ENCODE results near the gene RBM17. TPM values are rescaled to one million over a fixed set of nuclear protein-coding genes. Genes with fewer than 3 reads are reported as not detected.
A peak's percentile ranks its signal among the peaks of the same experiment; 100 is the strongest.

RBM17 gene
- total RNA-seq, 1 experiment from 2014 or later = 65.4 TPM

GRCh38 chr10:6072215-6072934, 16.5 kb upstream of the RBM17 start:
- H3K27ac ChIP-seq (ENCODE audit: low read length) = no peak overlapping the region
- 0 out of 2 replicates have a peak, but pooled peaks cover 2% of the 10 kb centered on the region for H3K27me3 ChIP-seq (ENCODE audit: control insufficient read depth, insufficient read depth, low read length)
- ATAC-seq (no peak), DNase-seq (ENCODE audit: low read depth, low spot score) (no peak)
- intact Hi-C loops (cut with micrococcal nuclease; ENCODE audit: unreplicated experiment) = no loop called here
- no peaks in the 10 kb centered on the region for H3K4me1 ChIP-seq (ENCODE audit: control insufficient read depth, insufficient read depth, low read length)
- POLR2A ChIA-PET = no interaction called here
- H3K4me3 ChIP-seq (ENCODE audit: low read depth in 2 of 2, low read length in 2 of 2) = no peak overlapping the region
- in situ Hi-C loops (cut with HindIII; ENCODE audit: low pct_unique_long_range_greater_than_20kb, low sequenced_read_pairs) = no loop called here
- CTCF ChIA-PET = no interaction called here
- BruUV-seq (replicated peaks) = no TSS peak
- TF ChIP-seq TCF7L2 (IDR thresholded peaks at IDR 0.05; ENCODE audit: low read depth, low read length) (no peak), CTCF (IDR thresholded peaks at IDR 0.05) (no peak)
- no peaks in the 10 kb centered on the region for H3K9me3 ChIP-seq (ENCODE audit: control insufficient read depth, insufficient read depth, low read depth, low read length)
- no peaks in the 10 kb centered on the region for H3K36me3 ChIP-seq (ENCODE audit: control insufficient read depth, insufficient read depth, low read length)

DNA sequence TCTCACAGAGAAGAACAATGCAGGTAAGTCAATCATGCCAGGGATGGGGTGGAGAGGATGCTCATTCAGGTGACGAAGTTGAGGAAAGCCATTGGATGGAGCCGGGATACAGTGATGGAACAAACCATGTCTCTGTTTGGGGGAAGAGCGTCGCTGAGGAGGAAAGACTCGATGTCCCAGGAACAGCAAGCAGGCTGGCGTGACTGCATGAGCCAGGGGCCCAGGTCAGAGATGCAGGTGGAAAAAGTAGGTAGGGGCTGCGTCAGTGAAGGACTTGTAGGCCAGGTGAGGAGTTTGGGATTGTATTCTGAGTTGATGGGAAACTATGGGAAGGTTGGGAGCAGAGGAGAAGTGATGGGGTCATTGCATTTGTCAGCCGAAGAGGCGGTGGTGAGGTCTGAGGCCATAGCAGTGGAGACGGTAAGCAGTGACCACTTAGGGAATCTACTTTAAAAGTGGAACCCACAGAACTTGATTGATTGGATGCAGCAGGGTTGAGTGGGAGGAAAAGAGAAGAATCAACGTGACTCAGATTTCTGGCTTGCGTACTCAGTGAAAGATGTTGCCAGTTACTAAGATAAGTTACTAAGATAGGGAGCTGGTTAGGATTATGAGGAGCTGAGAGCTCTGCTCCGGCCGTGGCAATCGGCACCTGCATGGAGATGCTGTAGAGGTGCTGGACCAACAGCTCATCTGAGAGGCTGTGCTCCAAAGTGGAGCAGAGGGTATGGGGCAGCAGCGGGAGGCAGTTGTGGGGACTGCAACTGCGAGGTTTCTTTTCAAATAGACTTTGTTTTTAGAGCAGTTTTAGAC, 14.1 kb upstream of the RBM17 start:
- Histone ChIP-seq H3K27ac (ENCODE audit: low read length) (no peak overlapping the region), H3K4me1 (ENCODE audit: control insufficient read depth, insufficient read depth, low read length) (no peaks in the 10 kb centered on the region), H3K27me3 (ENCODE audit: control insufficient read depth, insufficient read depth, low read length) (0 out of 2 replicates have a peak, but pooled peaks cover 2% of the 10 kb centered on the region), H3K4me3 (ENCODE audit: low read depth in 2 of 2, low read length in 2 of 2) (no peak overlapping the region), H3K9me3 (ENCODE audit: control insufficient read depth, insufficient read depth, low read depth, low read length) (no peaks in the 10 kb centered on the region), H3K36me3 (ENCODE audit: control insufficient read depth, insufficient read depth, low read length) (no peaks in the 10 kb centered on the region)
- TF ChIP-seq TCF7L2 (IDR thresholded peaks at IDR 0.05; ENCODE audit: low read depth, low read length) (no peak), POLR2AphosphoS5 (IDR thresholded peaks at IDR 0.05; ENCODE audit: low read depth, low read length) (no peak), SIN3A (IDR thresholded peaks at IDR 0.05; ENCODE audit: borderline replicate concordance, insufficient read depth, low read depth, low read length) (no peak), CTCF (IDR thresholded peaks at IDR 0.05) (no peak)
- TF ChIP-seq, protein P1, sequence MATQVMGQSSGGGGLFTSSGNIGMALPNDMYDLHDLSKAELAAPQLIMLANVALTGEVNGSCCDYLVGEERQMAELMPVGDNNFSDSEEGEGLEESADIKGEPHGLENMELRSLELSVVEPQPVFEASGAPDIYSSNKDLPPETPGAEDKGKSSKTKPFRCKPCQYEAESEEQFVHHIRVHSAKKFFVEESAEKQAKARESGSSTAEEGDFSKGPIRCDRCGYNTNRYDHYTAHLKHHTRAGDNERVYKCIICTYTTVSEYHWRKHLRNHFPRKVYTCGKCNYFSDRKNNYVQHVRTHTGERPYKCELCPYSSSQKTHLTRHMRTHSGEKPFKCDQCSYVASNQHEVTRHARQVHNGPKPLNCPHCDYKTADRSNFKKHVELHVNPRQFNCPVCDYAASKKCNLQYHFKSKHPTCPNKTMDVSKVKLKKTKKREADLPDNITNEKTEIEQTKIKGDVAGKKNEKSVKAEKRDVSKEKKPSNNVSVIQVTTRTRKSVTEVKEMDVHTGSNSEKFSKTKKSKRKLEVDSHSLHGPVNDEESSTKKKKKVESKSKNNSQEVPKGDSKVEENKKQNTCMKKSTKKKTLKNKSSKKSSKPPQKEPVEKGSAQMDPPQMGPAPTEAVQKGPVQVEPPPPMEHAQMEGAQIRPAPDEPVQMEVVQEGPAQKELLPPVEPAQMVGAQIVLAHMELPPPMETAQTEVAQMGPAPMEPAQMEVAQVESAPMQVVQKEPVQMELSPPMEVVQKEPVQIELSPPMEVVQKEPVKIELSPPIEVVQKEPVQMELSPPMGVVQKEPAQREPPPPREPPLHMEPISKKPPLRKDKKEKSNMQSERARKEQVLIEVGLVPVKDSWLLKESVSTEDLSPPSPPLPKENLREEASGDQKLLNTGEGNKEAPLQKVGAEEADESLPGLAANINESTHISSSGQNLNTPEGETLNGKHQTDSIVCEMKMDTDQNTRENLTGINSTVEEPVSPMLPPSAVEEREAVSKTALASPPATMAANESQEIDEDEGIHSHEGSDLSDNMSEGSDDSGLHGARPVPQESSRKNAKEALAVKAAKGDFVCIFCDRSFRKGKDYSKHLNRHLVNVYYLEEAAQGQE (IDR thresholded peaks at IDR 0.05; ENCODE audit: insufficient read depth in 1 of 2, low read depth in 2 of 2, low read length in 1 of 2) = no peak
- CTCF ChIA-PET = no interaction called here
- intact Hi-C loops (cut with micrococcal nuclease; ENCODE audit: unreplicated experiment) (no loop called here), in situ Hi-C loops (cut with HindIII; ENCODE audit: low pct_unique_long_range_greater_than_20kb, low sequenced_read_pairs) (no loop called here)
- POLR2A ChIA-PET = no interaction called here
- DNase-seq (ENCODE audit: low read depth, low spot score) (no peak), ATAC-seq (0 out of 2 replicates have a peak, but pooled peaks have one; percentile 53)
- BruUV-seq (replicated peaks) = no TSS peak

All from Panc1 (cell line).